HL-60 (cell line): Measurements from ENCODE around the gene COBL.

Experiments used
- POLR2AphosphoS5 ChIP-seq: IDR thresholded peaks from 2 replicates; pipeline ENCODE4 v1.6.1; 2012; ENCODE audit warnings: low read depth
- SPI1 ChIP-seq: IDR thresholded peaks from 2 replicates; pipeline ENCODE4 v1.6.1; 2012; ENCODE audit warnings: low read depth, mild to moderate bottlenecking, borderline replicate concordance
- TF ChIP-seq, protein P1 (sequence below): IDR thresholded peaks from one replicate; pipeline ENCODE4 v1.5.1; 2011; ENCODE audit warnings: low read length, control low read depth, inconsistent platforms; ENCODE audit not compliant: insufficient read depth
- TF ChIP-seq, protein P2 (sequence below): IDR thresholded peaks from 2 replicates; pipeline ENCODE4 v1.6.1; 2012; ENCODE audit warnings: low read depth; ENCODE audit not compliant: insufficient replicate concordance

DNA sequence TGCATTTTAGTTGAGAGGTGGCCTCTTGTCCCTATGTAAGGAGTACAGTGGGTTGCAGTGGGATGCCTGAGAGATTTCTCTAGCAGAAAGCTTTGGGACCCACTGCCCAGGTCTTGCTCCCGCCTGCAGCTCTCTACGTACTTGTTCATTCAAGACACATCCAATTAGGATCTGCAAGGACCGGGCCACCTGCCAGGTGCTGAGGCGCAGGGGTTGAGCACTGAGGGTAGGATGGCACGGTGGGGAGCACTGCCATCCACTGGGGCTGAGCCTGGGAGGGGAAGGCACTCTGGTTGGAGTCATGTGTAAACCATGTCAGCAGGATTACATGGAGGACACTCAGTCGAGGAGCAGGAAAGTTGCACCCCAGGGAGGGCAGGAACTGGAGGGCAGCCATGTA, 342.8 kb downstream of the COBL start:
- TF ChIP-seq, protein P1, sequence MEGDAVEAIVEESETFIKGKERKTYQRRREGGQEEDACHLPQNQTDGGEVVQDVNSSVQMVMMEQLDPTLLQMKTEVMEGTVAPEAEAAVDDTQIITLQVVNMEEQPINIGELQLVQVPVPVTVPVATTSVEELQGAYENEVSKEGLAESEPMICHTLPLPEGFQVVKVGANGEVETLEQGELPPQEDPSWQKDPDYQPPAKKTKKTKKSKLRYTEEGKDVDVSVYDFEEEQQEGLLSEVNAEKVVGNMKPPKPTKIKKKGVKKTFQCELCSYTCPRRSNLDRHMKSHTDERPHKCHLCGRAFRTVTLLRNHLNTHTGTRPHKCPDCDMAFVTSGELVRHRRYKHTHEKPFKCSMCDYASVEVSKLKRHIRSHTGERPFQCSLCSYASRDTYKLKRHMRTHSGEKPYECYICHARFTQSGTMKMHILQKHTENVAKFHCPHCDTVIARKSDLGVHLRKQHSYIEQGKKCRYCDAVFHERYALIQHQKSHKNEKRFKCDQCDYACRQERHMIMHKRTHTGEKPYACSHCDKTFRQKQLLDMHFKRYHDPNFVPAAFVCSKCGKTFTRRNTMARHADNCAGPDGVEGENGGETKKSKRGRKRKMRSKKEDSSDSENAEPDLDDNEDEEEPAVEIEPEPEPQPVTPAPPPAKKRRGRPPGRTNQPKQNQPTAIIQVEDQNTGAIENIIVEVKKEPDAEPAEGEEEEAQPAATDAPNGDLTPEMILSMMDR, result no peak
- no peak for TF ChIP-seq POLR2AphosphoS5
- TF ChIP-seq, protein P2, sequence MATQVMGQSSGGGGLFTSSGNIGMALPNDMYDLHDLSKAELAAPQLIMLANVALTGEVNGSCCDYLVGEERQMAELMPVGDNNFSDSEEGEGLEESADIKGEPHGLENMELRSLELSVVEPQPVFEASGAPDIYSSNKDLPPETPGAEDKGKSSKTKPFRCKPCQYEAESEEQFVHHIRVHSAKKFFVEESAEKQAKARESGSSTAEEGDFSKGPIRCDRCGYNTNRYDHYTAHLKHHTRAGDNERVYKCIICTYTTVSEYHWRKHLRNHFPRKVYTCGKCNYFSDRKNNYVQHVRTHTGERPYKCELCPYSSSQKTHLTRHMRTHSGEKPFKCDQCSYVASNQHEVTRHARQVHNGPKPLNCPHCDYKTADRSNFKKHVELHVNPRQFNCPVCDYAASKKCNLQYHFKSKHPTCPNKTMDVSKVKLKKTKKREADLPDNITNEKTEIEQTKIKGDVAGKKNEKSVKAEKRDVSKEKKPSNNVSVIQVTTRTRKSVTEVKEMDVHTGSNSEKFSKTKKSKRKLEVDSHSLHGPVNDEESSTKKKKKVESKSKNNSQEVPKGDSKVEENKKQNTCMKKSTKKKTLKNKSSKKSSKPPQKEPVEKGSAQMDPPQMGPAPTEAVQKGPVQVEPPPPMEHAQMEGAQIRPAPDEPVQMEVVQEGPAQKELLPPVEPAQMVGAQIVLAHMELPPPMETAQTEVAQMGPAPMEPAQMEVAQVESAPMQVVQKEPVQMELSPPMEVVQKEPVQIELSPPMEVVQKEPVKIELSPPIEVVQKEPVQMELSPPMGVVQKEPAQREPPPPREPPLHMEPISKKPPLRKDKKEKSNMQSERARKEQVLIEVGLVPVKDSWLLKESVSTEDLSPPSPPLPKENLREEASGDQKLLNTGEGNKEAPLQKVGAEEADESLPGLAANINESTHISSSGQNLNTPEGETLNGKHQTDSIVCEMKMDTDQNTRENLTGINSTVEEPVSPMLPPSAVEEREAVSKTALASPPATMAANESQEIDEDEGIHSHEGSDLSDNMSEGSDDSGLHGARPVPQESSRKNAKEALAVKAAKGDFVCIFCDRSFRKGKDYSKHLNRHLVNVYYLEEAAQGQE, result no peak
- TF ChIP-seq SPI1, result no peak
